A673 (cell line): ENCODE results near the gene C10orf90.

Experiments used
- EZH2 ChIP-seq: fragments of 200-600 bp; sonication (generic); IDR thresholded peaks from 2 replicates; pipeline ENCODE4 v1.6.1; 2017; ENCODE audit warnings: borderline replicate concordance, low read depth, mild to moderate bottlenecking, mixed read lengths, antibody characterized with exemption, low read length; ENCODE audit not compliant: poor library complexity, severe bottlenecking
- TF ChIP-seq, protein P1 (sequence below): fragments of 300-800, 200-600 bp; sonication (generic); conservative IDR thresholded peaks from 2 replicates; pipeline ENCODE4 v1.5.1; 2017; ENCODE audit warnings: low read depth, mild to moderate bottlenecking, antibody characterized with exemption, low read length, moderate library complexity, mixed read lengths

DNA sequence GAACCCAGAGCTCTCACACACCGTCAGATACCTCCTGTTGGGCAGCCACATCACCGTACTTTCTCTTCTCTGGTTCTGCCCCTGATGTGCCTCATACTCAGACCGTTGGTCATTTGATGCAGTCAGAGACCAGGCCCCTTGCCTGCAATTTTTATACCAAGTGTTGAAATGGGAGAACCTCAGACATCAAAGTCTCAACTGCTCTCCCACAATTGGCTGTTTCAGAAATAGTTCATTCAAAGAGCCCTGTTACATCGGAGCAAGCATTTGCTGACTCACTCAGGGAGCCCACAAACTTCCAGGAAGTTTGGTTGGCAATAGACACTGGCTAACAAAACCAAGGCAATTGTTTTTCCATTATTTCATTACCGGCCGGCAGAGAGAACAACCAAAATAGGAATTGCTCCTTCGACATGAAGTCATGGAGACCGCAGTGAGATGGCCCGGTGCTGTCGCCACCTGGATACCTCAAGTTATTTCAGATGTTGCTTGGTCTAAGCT lies 248.7 kb downstream of the C10orf90 start:
- TF ChIP-seq, protein P1, sequence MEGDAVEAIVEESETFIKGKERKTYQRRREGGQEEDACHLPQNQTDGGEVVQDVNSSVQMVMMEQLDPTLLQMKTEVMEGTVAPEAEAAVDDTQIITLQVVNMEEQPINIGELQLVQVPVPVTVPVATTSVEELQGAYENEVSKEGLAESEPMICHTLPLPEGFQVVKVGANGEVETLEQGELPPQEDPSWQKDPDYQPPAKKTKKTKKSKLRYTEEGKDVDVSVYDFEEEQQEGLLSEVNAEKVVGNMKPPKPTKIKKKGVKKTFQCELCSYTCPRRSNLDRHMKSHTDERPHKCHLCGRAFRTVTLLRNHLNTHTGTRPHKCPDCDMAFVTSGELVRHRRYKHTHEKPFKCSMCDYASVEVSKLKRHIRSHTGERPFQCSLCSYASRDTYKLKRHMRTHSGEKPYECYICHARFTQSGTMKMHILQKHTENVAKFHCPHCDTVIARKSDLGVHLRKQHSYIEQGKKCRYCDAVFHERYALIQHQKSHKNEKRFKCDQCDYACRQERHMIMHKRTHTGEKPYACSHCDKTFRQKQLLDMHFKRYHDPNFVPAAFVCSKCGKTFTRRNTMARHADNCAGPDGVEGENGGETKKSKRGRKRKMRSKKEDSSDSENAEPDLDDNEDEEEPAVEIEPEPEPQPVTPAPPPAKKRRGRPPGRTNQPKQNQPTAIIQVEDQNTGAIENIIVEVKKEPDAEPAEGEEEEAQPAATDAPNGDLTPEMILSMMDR = no peak
- TF ChIP-seq EZH2 = no peak
